H9 (cell line): ENCODE data around the gene POLR3H. TPM values are rescaled to one million over a fixed set of nuclear protein-coding genes. Genes with fewer than 3 reads are reported as not detected.
A peak's percentile ranks its signal among the peaks of the same experiment; 100 is the strongest.

Source experiments
- DNase-seq: peaks from one replicate; pipeline ENCODE4 v3.0.0-alpha.2; 2017
- H2AFZ ChIP-seq: one replicate; pipeline ENCODE4 v1.6.1; 2013; ENCODE audit warnings: mild to moderate bottlenecking, low read length, control low read depth, moderate library complexity
- H2AK5ac ChIP-seq: 2 replicates; pipeline ENCODE4 v1.6.1; 2013; ENCODE audit warnings: low read length, control low read depth, mixed read lengths; ENCODE audit not compliant: insufficient read length
- H2BK120ac ChIP-seq: one replicate; pipeline ENCODE4 v1.6.1; 2013; ENCODE audit warnings: low read depth, mild to moderate bottlenecking, low read length, control low read depth, inconsistent platforms; ENCODE audit not compliant: poor library complexity, severe bottlenecking
- H2BK12ac ChIP-seq: 2 replicates; pipeline ENCODE4 v1.6.1; 2013; ENCODE audit warnings: low read length, control low read depth, mixed read lengths, low read depth; ENCODE audit not compliant: insufficient read length
- H2BK15ac ChIP-seq: 2 replicates; pipeline ENCODE4 v1.6.1; 2013; ENCODE audit warnings: low read depth, low read length, control low read depth
- H2BK20ac ChIP-seq: one replicate; pipeline ENCODE4 v1.6.1; 2013; ENCODE audit warnings: low read depth, mild to moderate bottlenecking, low read length, control low read depth, inconsistent platforms; ENCODE audit not compliant: poor library complexity, severe bottlenecking
- H2BK5ac ChIP-seq: 2 replicates; pipeline ENCODE4 v1.6.1; 2013; ENCODE audit warnings: low read length, control low read depth, mixed read lengths; ENCODE audit not compliant: insufficient read length
- H3K14ac ChIP-seq: 2 replicates; pipeline ENCODE4 v1.6.1; 2013; ENCODE audit warnings: low read length, control low read depth; ENCODE audit not compliant: insufficient read depth
- H3K18ac ChIP-seq: 2 replicates; pipeline ENCODE4 v1.6.1; 2013; ENCODE audit warnings: low read depth, mild to moderate bottlenecking, mixed read lengths, low read length, control low read depth; ENCODE audit not compliant: insufficient read length
- H3K23ac ChIP-seq: 2 replicates; pipeline ENCODE4 v1.6.1; 2013; ENCODE audit warnings: low read length, control low read depth, mixed read lengths, low read depth; ENCODE audit not compliant: insufficient read length
- H3K23me2 ChIP-seq: 2 replicates; pipeline ENCODE4 v1.6.1; 2013; ENCODE audit warnings: low read depth, mild to moderate bottlenecking, mixed read lengths, low read length, control low read depth; ENCODE audit not compliant: insufficient read length, poor library complexity, severe bottlenecking
- H3K27ac ChIP-seq: 2 replicates; pipeline ENCODE4 v1.5.1; 2013; ENCODE audit warnings: low read length, control low read depth, mixed read lengths, low read depth; ENCODE audit not compliant: insufficient read length
- H3K27me3 ChIP-seq: 2 replicates; pipeline ENCODE4 v1.6.1; 2013; ENCODE audit warnings: low read length, control low read depth, inconsistent platforms; ENCODE audit not compliant: insufficient read depth
- H3K4ac ChIP-seq: 2 replicates; pipeline ENCODE4 v1.6.1; 2013; ENCODE audit warnings: low read depth, mild to moderate bottlenecking, control low read depth, inconsistent platforms, low read length, moderate library complexity
- H3K4me1 ChIP-seq: 2 replicates; pipeline ENCODE4 v1.6.1; 2013; ENCODE audit warnings: low read length, control low read depth, inconsistent platforms; ENCODE audit not compliant: insufficient read depth
- H3K4me2 ChIP-seq: 2 replicates; pipeline ENCODE4 v1.6.1; 2013; ENCODE audit warnings: low read length, control low read depth, mixed read lengths; ENCODE audit not compliant: insufficient read length, insufficient read depth
- H3K56ac ChIP-seq: 2 replicates; pipeline ENCODE4 v1.6.1; 2013; ENCODE audit warnings: low read depth, mild to moderate bottlenecking, mixed read lengths, low read length, control low read depth; ENCODE audit not compliant: insufficient read length
- H3K79me1 ChIP-seq: 2 replicates; pipeline ENCODE4 v1.6.1; 2013; ENCODE audit warnings: low read depth, mild to moderate bottlenecking, moderate library complexity, low read length, control low read depth, inconsistent platforms; ENCODE audit not compliant: insufficient read depth, poor library complexity, severe bottlenecking
- H3K79me2 ChIP-seq: 2 replicates; pipeline ENCODE4 v1.6.1; 2013; ENCODE audit warnings: low read length, control low read depth, inconsistent platforms; ENCODE audit not compliant: insufficient read depth
- H3K9ac ChIP-seq: 2 replicates; pipeline ENCODE4 v1.6.1; 2013; ENCODE audit warnings: low read length, control low read depth, mixed read lengths; ENCODE audit not compliant: insufficient read length; ENCODE audit errors: extremely low read depth
- H3K9me3 ChIP-seq: one replicate; pipeline ENCODE4 v1.6.1; 2013; ENCODE audit warnings: low read depth, low read length, inconsistent platforms; ENCODE audit not compliant: control insufficient read depth
- H3T11ph ChIP-seq: one replicate; pipeline ENCODE4 v1.6.1; 2013; ENCODE audit warnings: mild to moderate bottlenecking, low read length, control low read depth, inconsistent platforms
- H4K20me1 ChIP-seq: one replicate; pipeline ENCODE4 v1.6.1; 2013; ENCODE audit not compliant: control insufficient read depth, insufficient read length, insufficient read depth
- H4K5ac ChIP-seq: 2 replicates; pipeline ENCODE4 v1.6.1; 2013; ENCODE audit warnings: low read depth, mild to moderate bottlenecking, mixed read lengths, low read length, control low read depth; ENCODE audit not compliant: insufficient read length
- H4K8ac ChIP-seq: replicated peaks from 2 replicates; pipeline ENCODE4 v1.6.1; 2013; ENCODE audit warnings: low read length, control low read depth, mixed read lengths, low read depth; ENCODE audit not compliant: insufficient read length
- H4K91ac ChIP-seq: 2 replicates; pipeline ENCODE4 v1.6.1; 2013; ENCODE audit warnings: low read depth, mild to moderate bottlenecking, moderate library complexity, mixed read lengths, low read length, control low read depth; ENCODE audit not compliant: insufficient read length
- H3K27ac Mint-ChIP-seq, 3 experiments: 2 replicates in 2 of 3; 3 replicates in 1 of 3; pipeline ENCODE4 v1.8.0; 2020 to 2021; ENCODE audit warnings: mixed read lengths in 3 of 3, mild to moderate bottlenecking in 1 of 3, moderate library complexity in 1 of 3
- H3K27me3 Mint-ChIP-seq: 2 replicates; pipeline ENCODE4 v1.8.0; 2021; ENCODE audit warnings: low read depth, mild to moderate bottlenecking, moderate library complexity, mixed read lengths
- H3K36me3 Mint-ChIP-seq, 3 experiments: 2 replicates in 2 of 3; 3 replicates in 1 of 3; pipeline ENCODE4 v1.8.0; 2020 to 2021; ENCODE audit warnings: low read depth in 3 of 3, mixed read lengths in 3 of 3; ENCODE audit not compliant: insufficient read depth in 1 of 3
- H3K4me1 Mint-ChIP-seq, 2 experiments: 2 replicates each; pipeline ENCODE4 v1.8.0; 2020; ENCODE audit warnings: mixed read lengths in 2 of 2
- H3K4me3 Mint-ChIP-seq, 2 experiments: 2 replicates in 1 of 2; 3 replicates in 1 of 2; pipeline ENCODE4 v1.8.0; 2020 to 2021; ENCODE audit warnings: mild to moderate bottlenecking in 2 of 2, mixed read lengths in 2 of 2, moderate library complexity in 1 of 2
- H3K9me3 Mint-ChIP-seq, 2 experiments: 2 replicates in 1 of 2; 3 replicates in 1 of 2; pipeline ENCODE4 v1.8.0; 2020; ENCODE audit warnings: mild to moderate bottlenecking in 2 of 2, mixed read lengths in 2 of 2, moderate library complexity in 1 of 2
- WGBS: extraction: QIAGEN DNeasy Blood & Tissue Kit; methylation state at CpG from one replicate; pipeline ENCODE4 v1.1.7; 2013; ENCODE audit warnings: missing lambda C conversion rate, low lambda C conversion rate, mixed read lengths; ENCODE audit not compliant: insufficient read length; ENCODE audit errors: extremely low coverage; 5-methylcytosine and 5-hydroxymethylcytosine counted together
- total RNA-seq: library from RNA; stranded (reverse); gene quantifications from 2 replicates; pipeline ENCODE4 v1.2.1, GENCODE V29; 2021
- TF ChIP-seq, protein P1 (sequence below): fragments of 200-600 bp; sonication (generic); conservative IDR thresholded peaks from 3 replicates; pipeline ENCODE4 v1.8.0; 2021; ENCODE audit warnings: antibody characterized with exemption, mild to moderate bottlenecking

Gene POLR3H
- total RNA-seq, 1 experiment from 2014 or later = 68.2 TPM

DNA sequence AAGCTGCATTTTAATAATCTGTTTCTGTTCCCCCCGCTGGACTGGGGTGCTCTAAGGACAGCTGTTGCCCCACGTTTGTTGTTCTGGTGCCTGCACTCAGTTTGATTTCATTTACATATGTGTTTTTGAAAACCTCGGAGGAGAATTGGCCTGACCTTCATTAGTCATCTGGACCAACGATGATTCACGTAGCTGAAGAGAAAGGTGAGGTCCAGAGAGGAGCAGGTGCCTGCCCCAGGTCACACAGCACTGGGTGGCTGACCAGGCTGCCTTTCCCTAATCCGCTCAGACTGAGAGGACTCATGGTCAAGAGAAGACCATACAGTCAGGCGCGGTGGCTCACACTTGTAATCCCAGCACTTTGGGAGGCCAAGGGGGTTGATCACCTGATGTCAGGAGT lies 20.3 kb upstream of the POLR3H start:
- H2AFZ ChIP-seq = no peak overlapping the region
- no peak overlapping the region for H3K4me3 Mint-ChIP-seq
- no peak overlapping the region for H4K91ac ChIP-seq
- no peaks in the 10 kb centered on the region for H4K20me1 ChIP-seq
- H3K27me3 Mint-ChIP-seq = peaks cover 7% of the 10 kb centered on the region; the same call in 1 of the 2 replicates
- H3K4me1 ChIP-seq = peaks cover 3% of the 10 kb centered on the region; the same call in 1 of the 2 replicates
- no peak overlapping the region for H3K18ac ChIP-seq
- no peaks in the 10 kb centered on the region for H3K9me3 ChIP-seq
- TF ChIP-seq, protein P1, sequence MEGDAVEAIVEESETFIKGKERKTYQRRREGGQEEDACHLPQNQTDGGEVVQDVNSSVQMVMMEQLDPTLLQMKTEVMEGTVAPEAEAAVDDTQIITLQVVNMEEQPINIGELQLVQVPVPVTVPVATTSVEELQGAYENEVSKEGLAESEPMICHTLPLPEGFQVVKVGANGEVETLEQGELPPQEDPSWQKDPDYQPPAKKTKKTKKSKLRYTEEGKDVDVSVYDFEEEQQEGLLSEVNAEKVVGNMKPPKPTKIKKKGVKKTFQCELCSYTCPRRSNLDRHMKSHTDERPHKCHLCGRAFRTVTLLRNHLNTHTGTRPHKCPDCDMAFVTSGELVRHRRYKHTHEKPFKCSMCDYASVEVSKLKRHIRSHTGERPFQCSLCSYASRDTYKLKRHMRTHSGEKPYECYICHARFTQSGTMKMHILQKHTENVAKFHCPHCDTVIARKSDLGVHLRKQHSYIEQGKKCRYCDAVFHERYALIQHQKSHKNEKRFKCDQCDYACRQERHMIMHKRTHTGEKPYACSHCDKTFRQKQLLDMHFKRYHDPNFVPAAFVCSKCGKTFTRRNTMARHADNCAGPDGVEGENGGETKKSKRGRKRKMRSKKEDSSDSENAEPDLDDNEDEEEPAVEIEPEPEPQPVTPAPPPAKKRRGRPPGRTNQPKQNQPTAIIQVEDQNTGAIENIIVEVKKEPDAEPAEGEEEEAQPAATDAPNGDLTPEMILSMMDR = no peak
- H3T11ph ChIP-seq = no peak overlapping the region
- H3K27ac Mint-ChIP-seq = peak overlapping the region in 1 of 3 experiments; percentile 36; a peak in 2 of 7 replicates
- no peak overlapping the region for H3K9ac ChIP-seq
- no peak overlapping the region for H2AK5ac ChIP-seq
- peaks cover 38 to 41% of the 10 kb centered on the region in 2 experiments for H3K4me1 Mint-ChIP-seq
- no peak overlapping the region for H3K23ac ChIP-seq
- H3K27ac ChIP-seq = no peak overlapping the region
- DNase-seq = no peak
- H2BK5ac ChIP-seq = no peak overlapping the region
- no peak overlapping the region for H2BK15ac ChIP-seq
- no peak overlapping the region for H3K4ac ChIP-seq
- no peaks in the 10 kb centered on the region for H3K23me2 ChIP-seq
- WGBS = no CpG with 5 or more reads among the region's 8 CpGs
- no peak overlapping the region for H4K8ac ChIP-seq
- H2BK12ac ChIP-seq = no peak overlapping the region
- H2BK120ac ChIP-seq = no peak overlapping the region
- H3K56ac ChIP-seq = no peak overlapping the region
- H3K79me1 ChIP-seq = no peaks in the 10 kb centered on the region
- H3K36me3 Mint-ChIP-seq = no peaks in the 10 kb centered on the region; a peak in 1 of 7 replicates
- H3K27me3 ChIP-seq = no peaks in the 10 kb centered on the region
- H3K14ac ChIP-seq = no peak overlapping the region
- no peak overlapping the region for H4K5ac ChIP-seq
- no peak overlapping the region for H3K4me2 ChIP-seq
- no peaks in the 10 kb centered on the region for H3K9me3 Mint-ChIP-seq
- no peak overlapping the region for H2BK20ac ChIP-seq
- no peaks in the 10 kb centered on the region for H3K79me2 ChIP-seq
